ENCODE results near the gene ZNF784.

The ZNF784 gene

DNA sequence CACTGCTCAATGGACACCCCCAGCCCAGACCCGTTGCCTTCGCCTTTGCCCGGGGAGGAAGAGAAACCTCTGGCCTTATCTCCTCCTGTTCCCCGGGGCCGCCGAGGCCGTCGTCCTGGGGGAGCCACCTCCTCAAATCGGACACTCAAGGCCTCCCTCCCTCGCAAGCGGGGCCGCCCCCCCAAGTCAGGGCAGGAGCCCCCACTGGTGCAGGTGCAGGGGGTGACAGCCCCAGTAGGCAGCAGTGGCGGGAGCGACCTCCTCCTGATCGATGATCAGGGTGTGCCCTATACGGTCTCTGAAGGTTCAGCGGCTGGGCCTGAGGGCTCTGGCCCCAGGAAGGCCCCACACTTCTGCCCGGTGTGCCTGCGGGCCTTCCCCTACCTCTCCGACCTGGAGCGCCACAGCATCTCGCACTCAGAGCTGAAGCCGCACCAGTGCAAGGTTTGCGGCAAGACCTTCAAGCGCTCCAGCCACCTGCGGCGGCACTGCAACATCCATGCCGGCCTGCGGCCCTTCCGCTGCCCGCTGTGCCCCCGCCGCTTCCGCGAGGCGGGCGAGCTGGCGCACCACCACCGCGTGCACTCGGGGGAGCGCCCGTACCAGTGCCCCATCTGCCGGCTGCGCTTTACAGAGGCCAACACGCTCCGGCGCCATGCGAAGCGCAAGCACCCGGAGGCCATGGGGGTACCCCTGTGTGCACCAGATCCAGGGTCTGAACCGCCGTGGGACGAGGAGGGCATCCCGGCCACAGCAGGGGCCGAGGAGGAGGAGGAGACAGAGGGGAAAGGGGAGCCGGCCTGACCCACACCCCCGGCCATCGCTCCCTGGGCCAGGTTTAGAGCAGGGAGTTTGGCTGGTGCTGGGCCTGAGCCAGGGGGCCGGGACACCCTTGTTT, 22.0 kb downstream of the ZNF784 start:
- no peak for TF ChIP-seq GATA2 (IDR thresholded peaks at IDR 0.05; ENCODE audit: low read depth, low read length)
- TF ChIP-seq GATA3 (IDR thresholded peaks at IDR 0.05; ENCODE audit: low read depth, low read length): no peak

DNA sequence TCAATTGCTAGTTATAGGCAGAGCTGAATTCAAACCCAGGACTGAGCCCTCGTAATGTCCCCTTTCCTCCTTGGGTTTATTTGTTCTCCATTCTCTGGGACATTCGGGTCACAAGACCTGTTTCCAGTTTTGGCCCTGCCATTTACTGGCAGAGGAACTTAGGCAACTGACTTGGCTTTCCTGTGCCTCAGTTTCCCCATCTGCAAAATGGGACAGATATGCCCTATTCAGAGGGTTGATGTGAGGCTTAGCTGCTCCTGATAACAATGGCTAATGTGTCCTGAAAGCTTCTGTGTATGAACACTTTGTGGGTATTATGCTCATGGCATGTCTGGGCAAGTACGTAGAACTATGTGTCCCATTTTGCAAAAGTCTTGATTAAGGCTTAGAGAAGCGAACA, 23.3 kb downstream of the ZNF784 start:
- TF ChIP-seq GATA2 (IDR thresholded peaks at IDR 0.05; ENCODE audit: low read depth, low read length) (no peak), GATA3 (IDR thresholded peaks at IDR 0.05; ENCODE audit: low read depth, low read length) (no peak)

DNA sequence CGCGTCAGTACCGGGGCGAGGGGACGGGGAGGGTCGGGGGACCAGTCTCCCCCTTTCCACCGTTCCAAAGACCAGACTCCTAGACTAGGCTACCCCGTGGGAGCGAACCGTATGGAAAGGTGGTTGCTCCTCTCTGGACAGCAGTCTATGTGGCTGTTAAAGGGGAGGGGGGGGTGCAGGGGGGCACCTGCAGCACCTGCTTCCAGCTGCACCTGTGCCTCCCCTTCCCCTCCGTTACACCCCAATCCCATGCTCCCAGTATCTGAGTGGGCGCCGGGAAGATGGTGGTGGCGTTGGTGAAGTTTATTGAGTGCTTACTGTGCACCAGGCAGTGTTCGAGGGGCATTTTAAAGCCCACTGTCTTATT, 23.7 kb downstream of the ZNF784 start:
- TF ChIP-seq GATA2 (IDR thresholded peaks at IDR 0.05; ENCODE audit: low read depth, low read length) (no peak), GATA3 (IDR thresholded peaks at IDR 0.05; ENCODE audit: low read depth, low read length) (no peak)

- TF ChIP-seq GATA3 (IDR thresholded peaks at IDR 0.05; ENCODE audit: low read depth, low read length) (no peak), GATA2 (IDR thresholded peaks at IDR 0.05; ENCODE audit: low read depth, low read length) (0 out of 2 replicates have a peak, but pooled peaks have one; percentile 13)
These were observed 24.3 kb downstream of the ZNF784 start, which contains the start of gene ZNF524 for GRCh38 chr19:55599842-55600661. Gene ZNF524, plus strand, starts transcription at chr19:55600288. Its CDS starts 1,825 bp downstream, at chr19:55602113.

- no peak for TF ChIP-seq GATA3 (IDR thresholded peaks at IDR 0.05; ENCODE audit: low read depth, low read length)
These were observed 24.9 kb downstream of the ZNF784 start, which contains the start of gene FIZ1 for GRCh38 chr19:55599468-55599841. Gene FIZ1, minus strand, starts transcription at chr19:55599517. Its CDS starts 1,652 bp downstream, at chr19:55597865.

GRCh38 chr19:55598719-55599467, 25.5 kb downstream of the ZNF784 start:
- no peak for TF ChIP-seq GATA2 (IDR thresholded peaks at IDR 0.05; ENCODE audit: low read depth, low read length)
- no peak for TF ChIP-seq GATA3 (IDR thresholded peaks at IDR 0.05; ENCODE audit: low read depth, low read length)

- TF ChIP-seq GATA2 (IDR thresholded peaks at IDR 0.05; ENCODE audit: low read depth, low read length) (no peak), GATA3 (IDR thresholded peaks at IDR 0.05; ENCODE audit: low read depth, low read length) (no peak)
These were observed 26.3 kb downstream of the ZNF784 start for GRCh38 chr19:55598034-55598433.

GRCh38 chr19:55597501-55597921, 26.9 kb downstream of the ZNF784 start:
- TF ChIP-seq GATA2 (IDR thresholded peaks at IDR 0.05; ENCODE audit: low read depth, low read length) (no peak), GATA3 (IDR thresholded peaks at IDR 0.05; ENCODE audit: low read depth, low read length) (no peak)

DNA sequence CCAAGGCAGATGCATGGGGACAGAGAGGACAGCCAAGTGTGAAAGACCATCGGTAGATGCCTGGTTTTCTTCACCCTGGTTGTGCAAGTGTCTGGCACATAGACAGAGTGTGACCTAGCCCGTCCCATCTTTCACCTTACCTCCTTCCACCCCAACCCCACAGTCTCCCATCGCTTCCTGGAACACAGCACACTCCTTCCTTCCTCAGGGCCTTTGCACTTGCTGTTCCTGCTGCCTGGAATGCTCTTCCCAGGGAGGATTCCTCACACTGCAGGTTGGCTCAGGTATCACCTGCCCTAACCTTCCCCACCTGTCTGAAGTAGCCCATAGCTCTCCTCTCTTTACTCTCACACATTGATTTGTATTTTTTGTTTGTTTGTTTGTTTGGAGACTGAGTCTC, 28.1 kb downstream of the ZNF784 start:
- TF ChIP-seq GATA3 (IDR thresholded peaks at IDR 0.05; ENCODE audit: low read depth, low read length): no peak
- no peak for TF ChIP-seq GATA2 (IDR thresholded peaks at IDR 0.05; ENCODE audit: low read depth, low read length)

- TF ChIP-seq GATA3 (IDR thresholded peaks at IDR 0.05; ENCODE audit: low read depth, low read length) (no peak), GATA2 (IDR thresholded peaks at IDR 0.05; ENCODE audit: low read depth, low read length) (no peak)
These were observed 29.3 kb downstream of the ZNF784 start for GRCh38 chr19:55594996-55595545.

- TF ChIP-seq GATA3 (IDR thresholded peaks at IDR 0.05; ENCODE audit: low read depth, low read length) (no peak), GATA2 (IDR thresholded peaks at IDR 0.05; ENCODE audit: low read depth, low read length) (no peak)
These were observed 31.1 kb downstream of the ZNF784 start for GRCh38 chr19:55593096-55593772.

DNA sequence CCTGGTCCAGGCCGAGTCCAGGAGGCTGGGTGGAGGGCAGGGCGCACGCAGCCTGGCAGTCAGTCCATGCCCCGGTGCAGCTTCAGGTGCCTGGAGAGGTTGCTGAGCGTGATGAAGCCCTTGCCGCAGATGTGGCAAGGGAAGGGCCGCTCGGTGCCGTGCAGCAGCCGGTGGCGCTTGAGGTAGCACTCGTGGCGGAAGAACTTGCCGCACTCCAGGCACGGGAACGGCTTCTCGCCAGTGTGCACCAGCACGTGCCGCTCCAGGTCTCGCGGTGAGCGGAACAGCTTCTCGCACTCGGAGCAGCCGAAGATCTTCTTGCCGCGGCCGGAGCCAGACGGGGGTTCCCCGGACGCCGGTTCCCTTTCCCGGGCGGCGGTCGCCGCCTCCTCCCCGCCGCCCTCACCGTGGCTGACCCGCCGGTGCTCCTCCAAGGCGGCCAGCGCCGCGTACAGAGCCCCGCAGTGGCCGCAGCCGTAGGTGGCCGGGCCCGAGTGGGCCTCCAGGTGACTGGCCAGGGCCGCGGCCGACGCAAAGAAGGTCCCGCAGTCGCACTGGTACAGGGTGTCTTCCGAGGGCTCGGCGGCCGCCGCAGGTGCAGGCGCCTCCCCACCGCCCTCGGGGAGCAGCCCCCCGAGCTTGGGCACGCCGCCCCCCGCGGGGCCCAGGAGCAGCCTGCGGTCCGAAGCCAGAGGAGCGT, 31.8 kb downstream of the ZNF784 start:
- TF ChIP-seq GATA2 (IDR thresholded peaks at IDR 0.05; ENCODE audit: low read depth, low read length): no peak

DNA sequence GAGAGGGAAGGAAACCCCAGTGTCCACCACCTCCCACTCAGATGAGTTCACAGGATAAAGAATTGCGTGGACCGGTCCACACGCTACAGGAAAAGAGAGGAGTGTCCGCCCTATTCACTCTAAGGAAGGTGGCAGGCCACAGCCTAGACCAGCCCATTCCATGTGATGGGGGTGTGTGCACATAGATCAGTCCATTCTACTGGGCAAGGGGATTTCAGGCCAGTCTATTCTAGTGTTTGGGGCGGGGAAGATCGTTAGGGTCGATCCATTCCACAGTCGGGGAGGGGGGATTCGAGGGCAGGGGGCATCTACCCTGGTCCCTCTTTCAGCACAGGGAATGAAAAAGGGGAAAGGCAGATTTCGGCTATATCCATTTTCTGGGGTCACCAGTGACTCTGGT, 32.8 kb downstream of the ZNF784 start:
- TF ChIP-seq GATA3 (IDR thresholded peaks at IDR 0.05; ENCODE audit: low read depth, low read length) (no peak), GATA2 (IDR thresholded peaks at IDR 0.05; ENCODE audit: low read depth, low read length) (no peak)

All from SH-SY5Y (cell line).